AG09309 (cell line): ENCODE data around the gene DUSP11.
"Not testable (repeated sequence)": the region's sequence is repeated elsewhere in the genome, so short reads cannot be mapped to it uniquely, and the experiment has no call there.

Experiments
- DNase-seq: peaks from one replicate; pipeline ENCODE4 v3.0.0-alpha.2; 2010; ENCODE audit warnings: low read depth
- H3K4me3 ChIP-seq: 2 replicates; pipeline ENCODE4 v1.5.1; 2011; ENCODE audit warnings: mild to moderate bottlenecking, low read depth, low read length, moderate library complexity; ENCODE audit not compliant: control insufficient read depth
- CTCF ChIP-seq: IDR thresholded peaks from 2 replicates; pipeline ENCODE4 v1.5.1; 2011; ENCODE audit warnings: mild to moderate bottlenecking, low read depth, low read length, inconsistent platforms; ENCODE audit not compliant: insufficient read depth, control insufficient read depth; ENCODE audit errors: missing control alignments

DUSP11 gene

GRCh38 chr2:73812635-73813034, 32.7 kb upstream of the DUSP11 start:
- no peak overlapping the region for H3K4me3 ChIP-seq
- no peak for TF ChIP-seq CTCF
- no peak for DNase-seq

- H3K4me3 ChIP-seq: no peak overlapping the region
- TF ChIP-seq CTCF: no peak
- no peak for DNase-seq
Measured at GRCh38 chr2:73811878-73812277, 32.0 kb upstream of the DUSP11 start.

- H3K4me3 ChIP-seq, DNase-seq: not testable (repeated sequence)
Measured at GRCh38 chr2:73783883-73784282, 4.0 kb upstream of the DUSP11 start, which contains the start of gene C2orf78. C2orf78 (plus strand) TSS chr2:73784183; CDS start chr2:73784310, 127 bp downstream.

- DNase-seq, H3K4me3 ChIP-seq: not testable (repeated sequence)
Measured at GRCh38 chr2:73783402-73783801, 3.5 kb upstream of the DUSP11 start.

GRCh38 chr2:73780237-73780582, 307 bp upstream of the DUSP11 start:
- TF ChIP-seq CTCF: no peak
- no peak overlapping the region for H3K4me3 ChIP-seq
- no peak for DNase-seq

- not testable (repeated sequence) for DNase-seq
- peak overlapping the region; percentile 71 for H3K4me3 ChIP-seq
Measured at GRCh38 chr2:73778867-73779466, 936 bp downstream of the DUSP11 start.

- DNase-seq: no peak
- TF ChIP-seq CTCF: no peak
- H3K4me3 ChIP-seq: no peak overlapping the region
Measured at GRCh38 chr2:73776869-73777519, 2.9 kb downstream of the DUSP11 start.

- TF ChIP-seq CTCF: no peak
- DNase-seq: no peak
- H3K4me3 ChIP-seq: no peak overlapping the region
Measured at GRCh38 chr2:73776381-73776780, 3.5 kb downstream of the DUSP11 start.
